T-cell (primary cell): Measurements from ENCODE around the gene OSTF1. TPM values are rescaled to one million over a fixed set of nuclear protein-coding genes. Genes with fewer than 3 reads are reported as not detected.

Source experiments
- ATAC-seq, 4 experiments: fragments of 200-7000 bp in 3 of 4; fragments of 150-1000 bp in 1 of 4; cut with Tn5 transposase; replicated peaks in 1 of 4; 1 replicate in 3 of 4; 2 replicates in 1 of 4; pipeline ENCODE4 v1.10.0; 2021; ENCODE audit warnings: moderate library complexity in 3 of 4, mild to moderate bottlenecking in 2 of 4, moderate number of reproducible peaks in 1 of 4
- CTCF ChIA-PET, 2 donors: fragments of 300-600 bp; sonication (Branson Sonifier 250); formaldehyde crosslinking; loops; one replicate each; lab custom pipeline; 2022; ENCODE audit warnings: antibody characterized with exemption in 2 of 2; lab: Charles Lee
- POLR2A ChIA-PET, 2 donors: fragments of 300-600 bp; sonication (Branson Sonifier 250); formaldehyde crosslinking; loops; one replicate each; lab custom pipeline; 2022; ENCODE audit warnings: antibody characterized with exemption in 2 of 2; lab: Charles Lee
- DNase-seq, 35 experiments: peaks; one replicate each; pipeline versions ENCODE4 v3.0.0 to v3.0.0-alpha.2; 2013 to 2023
- H3K27ac ChIP-seq: one replicate; pipeline ENCODE4 v1.5.1; 2013; ENCODE audit warnings: low read length
- H3K27me3 ChIP-seq, 2 experiments: replicated peaks in 1 of 2; 1 replicate in 1 of 2; 2 replicates in 1 of 2; pipeline versions ENCODE4 v1.6.1 to v1.7.0; 2013; ENCODE audit warnings: low read length in 1 of 2, mixed read lengths in 1 of 2; ENCODE audit not compliant: control insufficient read depth in 2 of 2, insufficient read depth in 2 of 2; ENCODE audit errors: extremely low read depth in 1 of 2
- H3K36me3 ChIP-seq, 2 donors: 1 replicate in 1 of 2; 2 replicates in 1 of 2; pipeline versions ENCODE4 v1.6.1 to v1.7.0; 2013; ENCODE audit warnings: low read length in 1 of 2; ENCODE audit not compliant: control insufficient read depth in 2 of 2, insufficient read depth in 1 of 2; ENCODE audit errors: extremely low read depth in 1 of 2
- H3K4me1 ChIP-seq, 2 experiments: 1 replicate in 1 of 2; 2 replicates in 1 of 2; pipeline versions ENCODE4 v1.6.1 to v1.7.0; 2013; ENCODE audit warnings: low read length in 2 of 2, mixed read lengths in 1 of 2; ENCODE audit not compliant: insufficient read depth in 2 of 2, control insufficient read depth in 1 of 2; ENCODE audit errors: extremely low read depth in 1 of 2
- H3K4me3 ChIP-seq, 2 donors: 1 replicate in 1 of 2; 2 replicates in 1 of 2; pipeline versions ENCODE4 v1.5.1 to v1.7.0; 2013; ENCODE audit warnings: mild to moderate bottlenecking in 2 of 2, low read length in 1 of 2, moderate library complexity in 1 of 2; ENCODE audit not compliant: control insufficient read depth in 1 of 2; ENCODE audit errors: extremely low read depth in 1 of 2
- H3K9me3 ChIP-seq: 2 replicates; pipeline ENCODE4 v1.7.0; 2013
- H3K27ac Mint-ChIP-seq, 2 donors: one replicate each; pipeline ENCODE4 v1.8.0; 2020 to 2021; ENCODE audit warnings: mild to moderate bottlenecking in 2 of 2, mixed read lengths in 2 of 2
- H3K27me3 Mint-ChIP-seq, 2 donors: one replicate each; pipeline ENCODE4 v1.8.0; 2021 to 2022; ENCODE audit warnings: mixed read lengths in 2 of 2
- H3K36me3 Mint-ChIP-seq: one replicate; pipeline ENCODE4 v1.8.0; 2021; ENCODE audit warnings: mixed read lengths
- H3K4me1 Mint-ChIP-seq, 3 donors: one replicate each; pipeline ENCODE4 v1.8.0; 2020 to 2022; ENCODE audit warnings: mixed read lengths in 3 of 3, mild to moderate bottlenecking in 1 of 3
- H3K4me3 Mint-ChIP-seq, 3 donors: one replicate each; pipeline ENCODE4 v1.8.0; 2020 to 2022; ENCODE audit warnings: mild to moderate bottlenecking in 3 of 3, mixed read lengths in 3 of 3, moderate library complexity in 3 of 3
- H3K9me3 Mint-ChIP-seq, 3 donors: one replicate each; pipeline ENCODE4 v1.8.0; 2020 to 2022; ENCODE audit warnings: mixed read lengths in 3 of 3
- WGBS: methylation state at CpG from one replicate; pipeline ENCODE4 v1.1.5; 2013; ENCODE audit warnings: missing lambda C conversion rate; ENCODE audit not compliant: insufficient coverage; 5-methylcytosine and 5-hydroxymethylcytosine counted together
- total RNA-seq, 35 experiments: library from RNA in 6 of 35; stranded (reverse) in 6 of 35; fragments of 120-200 nt in 1 of 35; gene quantifications; one replicate each; pipeline versions ENCODE4 v1.2.1 to v1.2.4 and lab custom pipeline; 2013 to 2026

OSTF1 gene
- total RNA-seq, 5 donors from 2014 or later (not counting 1 experiment from before 2014, with no cell fraction given) = 46.6 to 73.9 (median 58.3) TPM

DNA sequence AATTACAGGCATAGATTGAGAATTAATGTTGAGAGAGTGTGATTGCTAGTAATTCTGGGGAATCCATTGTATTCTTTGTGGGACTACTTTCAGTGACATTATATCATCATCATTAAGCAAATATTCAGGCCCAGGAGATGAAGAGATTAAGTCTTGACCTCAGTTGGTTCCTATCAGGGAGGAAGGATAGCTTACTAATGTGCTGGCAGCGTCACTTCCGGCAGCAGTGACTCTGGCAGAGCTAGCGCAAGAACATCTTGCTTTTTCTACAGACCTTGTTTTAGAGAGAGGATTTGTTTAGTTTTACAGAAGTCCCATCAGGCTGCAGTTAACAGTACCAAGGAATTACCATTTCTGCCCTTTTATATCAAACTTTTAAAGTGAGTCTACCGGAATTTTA is 20.3 kb downstream of the OSTF1 start:
- H3K4me1 ChIP-seq = peaks cover 18 to 45% of the 10 kb centered on the region in 2 experiments
- H3K36me3 Mint-ChIP-seq = peaks cover 6% of the 10 kb centered on the region
- H3K9me3 ChIP-seq = no peaks in the 10 kb centered on the region
- no peaks in the 10 kb centered on the region for H3K9me3 Mint-ChIP-seq
- CTCF ChIA-PET = no interaction called here
- peak in 11 of 35 experiments; percentile 11 to 43 (median 27) for DNase-seq
- no peaks in the 10 kb centered on the region for H3K27me3 ChIP-seq
- H3K4me3 ChIP-seq = no peak overlapping the region
- POLR2A ChIA-PET = interaction anchor here in 1 of 2 donors (0.5 to 0.6 kb wide), 2 partner anchors 15 to 33 kb away, joined by 3 to 4 read pairs; no protein-coding TSS in a partner anchor
- H3K4me1 Mint-ChIP-seq = peaks cover 74 to 85% (median 78%) of the 10 kb centered on the region in 3 donors
- no peak overlapping the region for H3K4me3 Mint-ChIP-seq
- no peak for ATAC-seq
- WGBS = no CpG with 5 or more reads among the region's 4 CpGs
- peak overlapping the region; percentile 34 for H3K27ac ChIP-seq
- no peaks in the 10 kb centered on the region for H3K36me3 ChIP-seq
- peak overlapping the region; percentile 7 to 46 for H3K27ac Mint-ChIP-seq
- H3K27me3 Mint-ChIP-seq = no peaks in the 10 kb centered on the region

DNA sequence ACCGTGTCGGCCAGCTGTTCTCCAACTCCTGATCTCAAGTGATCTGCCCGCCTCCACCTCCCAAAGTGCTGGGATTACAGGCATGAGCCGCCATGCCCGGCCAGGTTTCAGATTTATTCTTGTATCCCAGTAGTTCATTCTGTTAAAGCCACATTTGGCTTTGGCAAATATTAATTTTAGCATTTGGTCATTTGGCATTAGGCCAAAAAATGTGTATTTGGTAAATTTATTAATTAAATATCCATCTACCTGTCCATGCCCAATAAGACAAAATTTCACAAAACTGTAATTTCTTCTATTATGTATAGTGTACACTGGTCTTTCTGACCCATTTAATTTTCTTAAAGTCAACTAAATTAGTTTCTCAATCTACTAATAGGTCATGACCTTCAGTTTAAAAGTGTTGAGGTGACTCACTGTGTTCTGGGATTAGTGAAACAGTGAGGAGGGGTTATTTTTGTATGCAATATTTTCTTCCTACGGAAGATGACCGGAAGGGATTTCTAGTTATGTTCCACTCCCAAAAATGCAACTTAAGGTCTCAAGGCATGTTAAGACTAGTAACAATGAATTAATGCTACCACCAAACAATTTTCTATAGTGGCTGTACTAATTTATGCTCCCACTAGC is 21.0 kb downstream of the OSTF1 start:
- DNase-seq = no peak
- Mint-ChIP-seq H3K36me3 (peaks cover 6% of the 10 kb centered on the region), H3K27me3 (no peaks in the 10 kb centered on the region), H3K4me1 (peaks cover 73 to 84% (median 77%) of the 10 kb centered on the region in 3 donors), H3K9me3 (no peaks in the 10 kb centered on the region), H3K27ac (peak overlapping the region in 1 of 2 donors; percentile 40), H3K4me3 (no peak overlapping the region)
- peaks cover 18 to 37% of the 10 kb centered on the region in 2 experiments for H3K4me1 ChIP-seq
- 96% methylated on average over 4 of the region's 7 CpGs for WGBS
- CTCF ChIA-PET = no interaction called here
- H3K9me3 ChIP-seq = no peaks in the 10 kb centered on the region
- H3K27me3 ChIP-seq = no peaks in the 10 kb centered on the region
- H3K27ac ChIP-seq = no peak overlapping the region
- H3K36me3 ChIP-seq = no peaks in the 10 kb centered on the region
- H3K4me3 ChIP-seq = no peak overlapping the region
- POLR2A ChIA-PET = interaction anchor here in 1 of 2 donors (0.5 to 0.6 kb wide), 2 partner anchors 16 to 32 kb away, joined by 3 to 4 read pairs; no protein-coding TSS in a partner anchor
- ATAC-seq = no peak

DNA sequence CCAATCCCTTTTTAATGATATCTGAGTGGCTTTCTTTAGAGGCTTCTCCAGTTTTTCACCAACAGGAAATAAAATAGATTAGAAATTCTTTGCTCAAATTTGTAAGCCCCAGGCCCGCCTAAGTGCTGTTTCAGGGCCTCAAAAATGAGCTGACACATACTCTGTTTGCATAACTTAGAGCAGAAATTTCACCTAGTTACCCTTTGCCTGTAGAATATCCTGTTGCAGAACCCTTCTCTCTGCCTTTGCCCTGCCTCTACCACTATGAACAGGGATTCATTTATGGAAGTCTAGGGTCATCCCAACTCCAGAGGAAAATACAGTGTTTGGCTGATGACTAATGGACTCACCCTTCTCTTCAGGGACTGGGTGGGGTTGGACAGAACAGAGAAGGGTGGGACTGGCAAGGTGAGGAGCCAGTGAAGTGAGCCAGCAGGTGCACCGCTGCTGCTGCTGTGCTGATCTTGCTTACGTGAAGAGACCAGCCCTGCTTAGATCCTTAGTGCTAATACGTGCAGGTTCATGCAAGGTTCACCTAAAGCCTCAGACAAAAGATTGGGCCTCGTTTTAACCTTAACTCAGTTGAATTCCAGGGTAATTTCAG is 22.8 kb downstream of the OSTF1 start:
- Histone ChIP-seq H3K27ac (peak overlapping the region; percentile 19), H3K4me1 (peaks cover 11 to 28% of the 10 kb centered on the region in 2 experiments), H3K27me3 (no peaks in the 10 kb centered on the region), H3K9me3 (no peaks in the 10 kb centered on the region), H3K4me3 (no peak overlapping the region), H3K36me3 (no peaks in the 10 kb centered on the region)
- Mint-ChIP-seq H3K4me1 (peaks cover 55 to 77% (median 62%) of the 10 kb centered on the region in 3 donors), H3K36me3 (peaks cover 4% of the 10 kb centered on the region), H3K4me3 (peak overlapping the region in 1 of 3 donors; percentile 15), H3K27me3 (no peaks in the 10 kb centered on the region), H3K27ac (peak overlapping the region; percentile 57 to 58), H3K9me3 (no peaks in the 10 kb centered on the region)
- ChIA-PET CTCF (interaction anchor here in 1 of 2 donors (0.6 kb wide), 1 partner anchor 155 kb away, joined by 3 read pairs; no protein-coding TSS in a partner anchor), POLR2A (interaction anchor here in 1 of 2 donors (0.6 kb wide), 1 partner anchor 19 kb away, joined by 6 read pairs; no protein-coding TSS in a partner anchor)
- ATAC-seq (peak in 2 of 4 experiments; percentile 33 to 46), DNase-seq (peak in 1 of 35 experiments; percentile 9)
- 87% methylated on average over 3 of the region's 5 CpGs for WGBS

GRCh38 chr9:75112789-75113188 is 24.5 kb downstream of the OSTF1 start:
- ChIA-PET POLR2A (no interaction called here), CTCF (no interaction called here)
- peaks cover 7% of the 10 kb centered on the region for H3K36me3 Mint-ChIP-seq
- H3K27me3 Mint-ChIP-seq = no peaks in the 10 kb centered on the region
- peaks cover 53 to 75% (median 63%) of the 10 kb centered on the region in 3 donors for H3K4me1 Mint-ChIP-seq
- peaks cover 11 to 24% of the 10 kb centered on the region in 2 experiments for H3K4me1 ChIP-seq
- no peak overlapping the region for H3K4me3 Mint-ChIP-seq
- no peak overlapping the region for H3K4me3 ChIP-seq
- DNase-seq (no peak), ATAC-seq (no peak)
- no peaks in the 10 kb centered on the region for H3K27me3 ChIP-seq
- 100% methylated on average over 1 of the region's 4 CpGs for WGBS
- no peak overlapping the region for H3K27ac ChIP-seq
- H3K9me3 ChIP-seq = no peaks in the 10 kb centered on the region
- H3K27ac Mint-ChIP-seq = no peak overlapping the region
- H3K9me3 Mint-ChIP-seq = no peaks in the 10 kb centered on the region
- peaks cover 0 to 4% of the 10 kb centered on the region in 2 donors for H3K36me3 ChIP-seq

DNA sequence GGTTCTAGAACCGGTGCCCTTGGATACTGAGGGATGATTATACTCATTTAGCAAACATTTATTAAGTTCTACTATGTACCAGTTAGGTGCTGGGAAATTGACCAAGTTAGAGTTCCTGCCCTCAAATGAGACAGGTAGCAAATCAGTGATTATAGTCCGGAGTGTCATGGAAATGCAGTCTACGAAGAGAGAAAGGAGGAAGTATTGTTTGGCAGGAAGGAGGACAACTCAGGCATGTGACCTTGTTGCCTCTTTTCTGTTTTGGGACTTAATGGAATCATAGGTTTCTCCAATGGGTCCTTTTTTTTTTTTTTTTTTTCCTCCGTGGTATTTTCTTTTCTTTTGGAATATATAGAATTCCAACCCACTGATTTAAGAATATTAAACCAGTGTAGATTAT is 28.0 kb downstream of the OSTF1 start:
- Mint-ChIP-seq H3K9me3 (peaks cover 0 to 6% (median 0%) of the 10 kb centered on the region in 3 donors), H3K4me1 (peaks cover 52 to 76% (median 58%) of the 10 kb centered on the region in 3 donors), H3K27ac (peak overlapping the region in 1 of 2 donors; percentile 2), H3K36me3 (peaks cover 32% of the 10 kb centered on the region), H3K27me3 (no peaks in the 10 kb centered on the region), H3K4me3 (no peak overlapping the region)
- Histone ChIP-seq H3K9me3 (no peaks in the 10 kb centered on the region), H3K36me3 (peaks cover 0 to 26% of the 10 kb centered on the region in 2 donors), H3K27ac (no peak overlapping the region), H3K4me3 (no peak overlapping the region), H3K27me3 (no peaks in the 10 kb centered on the region), H3K4me1 (peaks cover 3 to 17% of the 10 kb centered on the region in 2 experiments)
- no CpG with 5 or more reads among the region's 4 CpGs for WGBS
- ChIA-PET POLR2A (no interaction called here), CTCF (interaction anchor here in 1 of 2 donors (0.6 kb wide), 1 partner anchor 35 kb away, joined by 3 read pairs; no protein-coding TSS in a partner anchor)
- no peak for ATAC-seq
- DNase-seq = no peak

GRCh38 chr9:75117564-75117963 is 29.2 kb downstream of the OSTF1 start:
- ATAC-seq (no peak), DNase-seq (no peak)
- Mint-ChIP-seq H3K4me3 (no peak overlapping the region), H3K4me1 (peaks cover 59 to 78% (median 59%) of the 10 kb centered on the region in 3 donors), H3K27me3 (no peaks in the 10 kb centered on the region), H3K36me3 (peaks cover 37% of the 10 kb centered on the region), H3K9me3 (peaks cover 0 to 6% (median 0%) of the 10 kb centered on the region in 3 donors), H3K27ac (peak overlapping the region; percentile 2 to 47)
- H3K36me3 ChIP-seq = peaks cover 0 to 30% of the 10 kb centered on the region in 2 donors
- no peaks in the 10 kb centered on the region for H3K27me3 ChIP-seq
- ChIA-PET POLR2A (no interaction called here), CTCF (no interaction called here)
- H3K9me3 ChIP-seq = no peaks in the 10 kb centered on the region
- no peak overlapping the region for H3K4me3 ChIP-seq
- no peak overlapping the region for H3K27ac ChIP-seq
- H3K4me1 ChIP-seq = peaks cover 0 to 17% of the 10 kb centered on the region in 2 experiments
- 50% methylated on average over 1 of the region's 1 CpG for WGBS
